Measurements from ENCODE around the gene DHRS7B. TPM values are rescaled to one million over a fixed set of nuclear protein-coding genes. Genes with fewer than 3 reads are reported as not detected.

DHRS7B gene
- total RNA-seq, 1 experiment from 2014 or later, result 9.4 TPM

- CTCF ChIA-PET, result no interaction called here
- ATAC-seq (no peak), DNase-seq (ENCODE audit: low read depth, low spot score) (no peak)
- Histone ChIP-seq H3K27me3 (ENCODE audit: control insufficient read depth, insufficient read depth, low read length) (no peaks in the 10 kb centered on the region), H3K4me3 (ENCODE audit: low read depth in 2 of 2, low read length in 2 of 2) (no peak overlapping the region), H3K9me3 (ENCODE audit: control insufficient read depth, insufficient read depth, low read depth, low read length) (no peaks in the 10 kb centered on the region), H3K27ac (ENCODE audit: low read length) (no peak overlapping the region), H3K36me3 (ENCODE audit: control insufficient read depth, insufficient read depth, low read length) (no peaks in the 10 kb centered on the region), H3K4me1 (ENCODE audit: control insufficient read depth, insufficient read depth, low read length) (no peaks in the 10 kb centered on the region)
- intact Hi-C loops (cut with micrococcal nuclease; ENCODE audit: unreplicated experiment) (no loop called here), in situ Hi-C loops (cut with HindIII; ENCODE audit: low pct_unique_long_range_greater_than_20kb, low sequenced_read_pairs) (no loop called here)
- TF ChIP-seq REST (IDR thresholded peaks at IDR 0.05; ENCODE audit: insufficient read depth in 1 of 2, low read depth in 2 of 2, low read length in 1 of 2), result no peak
- TF ChIP-seq, protein P1, sequence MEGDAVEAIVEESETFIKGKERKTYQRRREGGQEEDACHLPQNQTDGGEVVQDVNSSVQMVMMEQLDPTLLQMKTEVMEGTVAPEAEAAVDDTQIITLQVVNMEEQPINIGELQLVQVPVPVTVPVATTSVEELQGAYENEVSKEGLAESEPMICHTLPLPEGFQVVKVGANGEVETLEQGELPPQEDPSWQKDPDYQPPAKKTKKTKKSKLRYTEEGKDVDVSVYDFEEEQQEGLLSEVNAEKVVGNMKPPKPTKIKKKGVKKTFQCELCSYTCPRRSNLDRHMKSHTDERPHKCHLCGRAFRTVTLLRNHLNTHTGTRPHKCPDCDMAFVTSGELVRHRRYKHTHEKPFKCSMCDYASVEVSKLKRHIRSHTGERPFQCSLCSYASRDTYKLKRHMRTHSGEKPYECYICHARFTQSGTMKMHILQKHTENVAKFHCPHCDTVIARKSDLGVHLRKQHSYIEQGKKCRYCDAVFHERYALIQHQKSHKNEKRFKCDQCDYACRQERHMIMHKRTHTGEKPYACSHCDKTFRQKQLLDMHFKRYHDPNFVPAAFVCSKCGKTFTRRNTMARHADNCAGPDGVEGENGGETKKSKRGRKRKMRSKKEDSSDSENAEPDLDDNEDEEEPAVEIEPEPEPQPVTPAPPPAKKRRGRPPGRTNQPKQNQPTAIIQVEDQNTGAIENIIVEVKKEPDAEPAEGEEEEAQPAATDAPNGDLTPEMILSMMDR (IDR thresholded peaks at IDR 0.05), result no peak
- no peak for TF ChIP-seq SIN3A (IDR thresholded peaks at IDR 0.05; ENCODE audit: borderline replicate concordance, insufficient read depth, low read depth, low read length)
- TF ChIP-seq TCF7L2 (IDR thresholded peaks at IDR 0.05; ENCODE audit: low read depth, low read length), result no peak
- no peak for TF ChIP-seq POLR2AphosphoS5 (IDR thresholded peaks at IDR 0.05; ENCODE audit: low read depth, low read length)
- no TSS peak for BruUV-seq (replicated peaks)
- POLR2A ChIA-PET, result no interaction called here
These were observed 48.6 kb upstream of the DHRS7B start for GRCh38 chr17:21078016-21078780.

GRCh38 chr17:21079196-21079595, 47.6 kb upstream of the DHRS7B start:
- Histone ChIP-seq H3K4me3 (ENCODE audit: low read depth in 2 of 2, low read length in 2 of 2) (no peak overlapping the region), H3K27ac (ENCODE audit: low read length) (no peak overlapping the region), H3K27me3 (ENCODE audit: control insufficient read depth, insufficient read depth, low read length) (no peaks in the 10 kb centered on the region), H3K9me3 (ENCODE audit: control insufficient read depth, insufficient read depth, low read depth, low read length) (no peaks in the 10 kb centered on the region), H3K4me1 (ENCODE audit: control insufficient read depth, insufficient read depth, low read length) (no peaks in the 10 kb centered on the region), H3K36me3 (ENCODE audit: control insufficient read depth, insufficient read depth, low read length) (no peaks in the 10 kb centered on the region)
- ChIA-PET POLR2A (no interaction called here), CTCF (no interaction called here)
- BruUV-seq (replicated peaks), result no TSS peak
- in situ Hi-C loops (cut with HindIII; ENCODE audit: low pct_unique_long_range_greater_than_20kb, low sequenced_read_pairs), result no loop called here
- ATAC-seq (no peak), DNase-seq (ENCODE audit: low read depth, low spot score) (no peak)
- no peak for TF ChIP-seq POLR2AphosphoS5 (IDR thresholded peaks at IDR 0.05; ENCODE audit: low read depth, low read length)
- TF ChIP-seq SIN3A (IDR thresholded peaks at IDR 0.05; ENCODE audit: borderline replicate concordance, insufficient read depth, low read depth, low read length), result no peak
- TF ChIP-seq REST (IDR thresholded peaks at IDR 0.05; ENCODE audit: insufficient read depth in 1 of 2, low read depth in 2 of 2, low read length in 1 of 2), result no peak
- TF ChIP-seq, protein P1 (IDR thresholded peaks at IDR 0.05), result no peak
- no peak for TF ChIP-seq TCF7L2 (IDR thresholded peaks at IDR 0.05; ENCODE audit: low read depth, low read length)
- intact Hi-C loops (cut with micrococcal nuclease; ENCODE audit: unreplicated experiment), result no loop called here

Measured in Panc1 (cell line).